A549 (cell line): Measurements from ENCODE around the gene SLC35A2. TPM values are rescaled to one million over a fixed set of nuclear protein-coding genes. Genes with fewer than 3 reads are reported as not detected.
A peak's percentile ranks its signal among the peaks of the same experiment; 100 is the strongest.

Source experiments
- ATAC-seq, 2 experiments: fragments of 200-7000 bp in 1 of 2; fragments of >200 bp in 1 of 2; cut with Nextera tagmentation in 1 of 2; cut with Tn5 transposase in 1 of 2; 3 replicates each; pipeline versions ENCODE4 v1.8.0 to v1.9.1; 2018 to 2020; ENCODE audit warnings: mild to moderate bottlenecking in 1 of 2, moderate library complexity in 1 of 2
- CTCF ChIA-PET: fragments of 300-600 bp; sonication (Branson Sonifier 250); formaldehyde crosslinking; extraction: SDS; loops from one replicate; lab custom pipeline; 2021; ENCODE audit warnings: antibody characterized with exemption, inconsistent platforms; lab: Yijun Ruan, JAX
- POLR2A ChIA-PET: fragments of 350-600 bp; formaldehyde crosslinking; extraction: SDS; loops from one replicate; lab custom pipeline; 2021; ENCODE audit warnings: antibody characterized with exemption, inconsistent platforms; lab: Yijun Ruan, JAX
- DNase-seq, 2 experiments: peaks; one replicate each; pipeline versions ENCODE4 v3.0.0 to v3.0.0-alpha.2; 2011 to 2016; ENCODE audit warnings: low read depth in 1 of 2, low spot score in 1 of 2
- FAIRE-seq: peaks from 2 replicates; lab custom pipeline; 2011; peaks lifted over from hg19 to GRCh38; lab: Jason Lieb, UNC
- H3K27ac ChIP-seq, 2 experiments: fragments of >200 bp; sonication (Bioruptor Twin); formaldehyde crosslinking; 3 replicates each; pipeline ENCODE4 v1.5.1; 2016 to 2017
- H3K4me1 ChIP-seq: fragments of >200 bp; sonication (Bioruptor Twin); formaldehyde crosslinking; 3 replicates; pipeline ENCODE4 v1.6.1; 2016
- H3K4me2 ChIP-seq: fragments of >200 bp; sonication (Bioruptor Twin); formaldehyde crosslinking; 3 replicates; pipeline ENCODE4 v1.6.1; 2016
- H3K4me3 ChIP-seq: fragments of >200 bp; sonication (Bioruptor Twin); formaldehyde crosslinking; 3 replicates; pipeline ENCODE4 v1.5.1; 2016
- H3K9me3 ChIP-seq: fragments of >200 bp; sonication (Bioruptor Twin); formaldehyde crosslinking; 3 replicates; pipeline ENCODE4 v1.6.1; 2016
- ATOH8 ChIP-seq: fragments of 250-450 bp; sonication (Bioruptor Pico); IDR thresholded peaks from 2 replicates; pipeline ENCODE4 v1.5.0; 2020; ENCODE audit warnings: low read depth, mild to moderate bottlenecking, moderate library complexity
- CBX2 ChIP-seq: fragments of 200-600 bp; sonication (generic); IDR thresholded peaks from 2 replicates; pipeline ENCODE4 v1.6.1; 2016; ENCODE audit warnings: low read depth, mild to moderate bottlenecking, borderline replicate concordance
- CEBPB ChIP-seq, 2 experiments: fragments of >200 bp in 1 of 2; sonication (Bioruptor Twin) in 1 of 2; formaldehyde crosslinking in 1 of 2; IDR thresholded peaks; 2 replicates each; pipeline ENCODE4 v1.6.1; 2012 to 2016
- CHD2 ChIP-seq: fragments of 150-350 bp; IDR thresholded peaks from 2 replicates; pipeline ENCODE4 v1.6.1; 2014; ENCODE audit warnings: low read length; ENCODE audit not compliant: partially characterized antibody
- CTCF ChIP-seq: fragments of >200 bp; sonication (Bioruptor Twin); formaldehyde crosslinking; IDR thresholded peaks from 3 replicates; pipeline ENCODE4 v1.5.1; 2016
- E2F6 ChIP-seq: IDR thresholded peaks from 2 replicates; pipeline ENCODE4 v1.6.1; 2012; ENCODE audit warnings: low read depth, borderline replicate concordance
- EHF ChIP-seq: fragments of 250-450 bp; sonication (Bioruptor Pico); IDR thresholded peaks from 2 replicates; pipeline ENCODE4 v1.5.0; 2020; ENCODE audit warnings: mild to moderate bottlenecking
- EHMT2 ChIP-seq: fragments of 200-600 bp; sonication (generic); IDR thresholded peaks from 2 replicates; pipeline ENCODE4 v1.6.1; 2016; ENCODE audit warnings: antibody characterized with exemption, low read depth, mild to moderate bottlenecking, moderate library complexity
- ELK1 ChIP-seq: fragments of 150-350 bp; IDR thresholded peaks from 2 replicates; pipeline ENCODE4 v1.6.1; 2014; ENCODE audit warnings: low read depth, mild to moderate bottlenecking, low read length
- FOXS1 ChIP-seq: fragments of 250-450 bp; sonication (Bioruptor Pico); IDR thresholded peaks from 2 replicates; pipeline ENCODE4 v1.5.0; 2020; ENCODE audit warnings: mild to moderate bottlenecking, moderate library complexity
- HES2 ChIP-seq: fragments of >200 bp; sonication (Bioruptor Twin); formaldehyde crosslinking; IDR thresholded peaks from 2 replicates; pipeline ENCODE4 v1.6.1; 2016
- HEYL ChIP-seq: fragments of 250-450 bp; sonication (Bioruptor Pico); IDR thresholded peaks from 2 replicates; pipeline ENCODE4 v1.8.0; 2021; ENCODE audit warnings: mild to moderate bottlenecking, moderate library complexity
- HOXB13 ChIP-seq: fragments of 250-450 bp; sonication (Bioruptor Pico); IDR thresholded peaks from 2 replicates; pipeline ENCODE4 v1.5.0; 2020; ENCODE audit warnings: low read depth, mild to moderate bottlenecking, moderate library complexity
- JUN ChIP-seq, 2 experiments: fragments of >200 bp; sonication (Bioruptor Twin); formaldehyde crosslinking; IDR thresholded peaks; 2 replicates in 1 of 2; 3 replicates in 1 of 2; pipeline ENCODE4 v1.6.1; 2016 to 2017
- KDM1A ChIP-seq: fragments of 200-600 bp; sonication (generic); IDR thresholded peaks from 2 replicates; pipeline ENCODE4 v1.6.1; 2016; ENCODE audit warnings: low read depth, mild to moderate bottlenecking
- MAFK ChIP-seq: fragments of 450-650 bp; IDR thresholded peaks from 2 replicates; pipeline ENCODE4 v1.6.1; 2014; ENCODE audit not compliant: partially characterized antibody
- MAX ChIP-seq: IDR thresholded peaks from 2 replicates; pipeline ENCODE4 v1.6.1; 2012
- NFE2L2 ChIP-seq: fragments of 150-350 bp; conservative IDR thresholded peaks from 2 replicates; pipeline ENCODE4 v1.6.1; 2014; ENCODE audit warnings: low read length
- PBX3 ChIP-seq: IDR thresholded peaks from 2 replicates; pipeline ENCODE4 v1.6.1; 2012
- RARB ChIP-seq: fragments of 250-450 bp; sonication (Bioruptor Pico); IDR thresholded peaks from 2 replicates; pipeline ENCODE4 v1.8.0; 2021; ENCODE audit warnings: mild to moderate bottlenecking, moderate library complexity
- RCOR1 ChIP-seq: fragments of 150-350 bp; IDR thresholded peaks from 2 replicates; pipeline ENCODE4 v1.6.1; 2014; ENCODE audit warnings: antibody characterized with exemption, low read length, low read depth
- REST ChIP-seq: fragments of 200-600 bp; sonication (generic); IDR thresholded peaks from 2 replicates; pipeline ENCODE4 v1.6.1; 2016; ENCODE audit warnings: antibody characterized with exemption, mild to moderate bottlenecking, moderate library complexity
- ZSCAN20 ChIP-seq: fragments of 250-450 bp; sonication (Bioruptor Pico); IDR thresholded peaks from 2 replicates; pipeline ENCODE4 v1.8.0; 2022; ENCODE audit warnings: mild to moderate bottlenecking, moderate library complexity
- WGBS: methylation state at CpG from one replicate; pipeline ENCODE4 v1.1.6; 2017; ENCODE audit errors: missing lambda C conversion rate; 5-methylcytosine and 5-hydroxymethylcytosine counted together
- polyA plus RNA-seq, 4 experiments: library from polyadenylated mRNA; depleted of rRNA in 3 of 4; stranded (reverse); fragments of >200 nt; fragmentation: RNase III in 1 of 4; extraction: RNeasy Plus Mini Kit Qiagen cat#74134 plus additional on column Dnase treatment in 1 of 4; gene quantifications; 2 replicates in 3 of 4; 3 replicates in 1 of 4; pipeline ENCODE4 v1.2.3, GENCODE V29; 2011 to 2017

SLC35A2 gene
- polyA plus RNA-seq, 2 of the 4 experiments (the other 2 are of a cell fraction), result 39.4 to 50.2 TPM

- 91% methylated on average over 15 of the region's 20 CpGs for WGBS
- DNase-seq (no peak), ATAC-seq (no peak), FAIRE-seq (no peak)
- Histone ChIP-seq H3K4me3 (no peak overlapping the region), H3K27ac (no peak overlapping the region), H3K9me3 (no peaks in the 10 kb centered on the region), H3K4me2 (no peak overlapping the region), H3K4me1 (peaks cover 3% of the 10 kb centered on the region; the same call in 2 of the 3 replicates)
- CTCF ChIA-PET, result interaction anchor here (1.4 to 1.9 kb wide), 2 partner anchors 9 to 14 kb away, joined by 3 to 7 read pairs; no protein-coding TSS in a partner anchor
- TF ChIP-seq KDM1A (no peak), EHF (CRISPR knock-in tag) (no peak), FOXS1 (no peak), JUN (IDR thresholded peaks at IDR 0.05) (no peak), EHMT2 (no peak), CBX2 (no peak), HEYL (CRISPR knock-in tag) (no peak), CTCF (no peak), CEBPB (IDR thresholded peaks at IDR 0.05) (no peak), PBX3 (no peak), ELK1 (no peak), MAX (no peak), CHD2 (no peak), ATOH8 (no peak), RARB (CRISPR knock-in tag) (no peak), E2F6 (no peak), RCOR1 (no peak), MAFK (no peak), HOXB13 (CRISPR knock-in tag) (no peak)
- POLR2A ChIA-PET, result no interaction called here
Observed at GRCh38 chrX:48905090-48905790, 6.2 kb downstream of the SLC35A2 start.

- no peak overlapping the region for H3K4me3 ChIP-seq
- H3K4me2 ChIP-seq, result no peak overlapping the region
- ChIA-PET POLR2A (interaction anchor here (1.6 kb wide), 1 partner anchor 13 kb away, joined by 7 read pairs; no protein-coding TSS in a partner anchor), CTCF (interaction anchor here (0.6 to 2.0 kb wide), 2 partner anchors 13 to 41 kb away, joined by 3 to 10 read pairs; no protein-coding TSS in a partner anchor)
- FAIRE-seq, result no peak
- peak; percentile 38 to 44; a peak in 4 of 6 replicates for ATAC-seq
- no peak for DNase-seq
- WGBS, result 91% methylated on average over 14 of the region's 14 CpGs
- no peaks in the 10 kb centered on the region for H3K9me3 ChIP-seq
- peaks cover under 1% of the 10 kb centered on the region; the same call in 2 of the 3 replicates for H3K4me1 ChIP-seq
- no peak overlapping the region for H3K27ac ChIP-seq
- TF ChIP-seq CHD2, result no peak
- TF ChIP-seq HES2, result no peak
- no peak for TF ChIP-seq HOXB13 (CRISPR knock-in tag)
- no peak for TF ChIP-seq PBX3
- TF ChIP-seq ZSCAN20, result no peak
- TF ChIP-seq NFE2L2, result no peak
- TF ChIP-seq REST, result no peak
- TF ChIP-seq ATOH8, result no peak
Observed at GRCh38 chrX:48904626-48905025, 6.8 kb downstream of the SLC35A2 start.
